22Rv1 (cell line): ENCODE data around the gene CDKAL1.

ENCODE experiments used
- ZFX ChIP-seq: fragments of 450-650 bp; IDR thresholded peaks from 2 replicates; pipeline ENCODE4 v1.6.1; 2017; ENCODE audit warnings: antibody characterized with exemption, borderline replicate concordance
- TF ChIP-seq, protein P1 (sequence below): fragments of 450-650 bp; IDR thresholded peaks from 2 replicates; pipeline ENCODE4 v1.5.1; 2017; ENCODE audit warnings: mild to moderate bottlenecking

- TF ChIP-seq, protein P1, sequence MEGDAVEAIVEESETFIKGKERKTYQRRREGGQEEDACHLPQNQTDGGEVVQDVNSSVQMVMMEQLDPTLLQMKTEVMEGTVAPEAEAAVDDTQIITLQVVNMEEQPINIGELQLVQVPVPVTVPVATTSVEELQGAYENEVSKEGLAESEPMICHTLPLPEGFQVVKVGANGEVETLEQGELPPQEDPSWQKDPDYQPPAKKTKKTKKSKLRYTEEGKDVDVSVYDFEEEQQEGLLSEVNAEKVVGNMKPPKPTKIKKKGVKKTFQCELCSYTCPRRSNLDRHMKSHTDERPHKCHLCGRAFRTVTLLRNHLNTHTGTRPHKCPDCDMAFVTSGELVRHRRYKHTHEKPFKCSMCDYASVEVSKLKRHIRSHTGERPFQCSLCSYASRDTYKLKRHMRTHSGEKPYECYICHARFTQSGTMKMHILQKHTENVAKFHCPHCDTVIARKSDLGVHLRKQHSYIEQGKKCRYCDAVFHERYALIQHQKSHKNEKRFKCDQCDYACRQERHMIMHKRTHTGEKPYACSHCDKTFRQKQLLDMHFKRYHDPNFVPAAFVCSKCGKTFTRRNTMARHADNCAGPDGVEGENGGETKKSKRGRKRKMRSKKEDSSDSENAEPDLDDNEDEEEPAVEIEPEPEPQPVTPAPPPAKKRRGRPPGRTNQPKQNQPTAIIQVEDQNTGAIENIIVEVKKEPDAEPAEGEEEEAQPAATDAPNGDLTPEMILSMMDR = no peak
- no peak for TF ChIP-seq ZFX
Observed at GRCh38 chr6:21095462-21095861, 561.2 kb downstream of the CDKAL1 start.
